ENCODE measurements around the gene SYNE2.

SYNE2 gene

DNA sequence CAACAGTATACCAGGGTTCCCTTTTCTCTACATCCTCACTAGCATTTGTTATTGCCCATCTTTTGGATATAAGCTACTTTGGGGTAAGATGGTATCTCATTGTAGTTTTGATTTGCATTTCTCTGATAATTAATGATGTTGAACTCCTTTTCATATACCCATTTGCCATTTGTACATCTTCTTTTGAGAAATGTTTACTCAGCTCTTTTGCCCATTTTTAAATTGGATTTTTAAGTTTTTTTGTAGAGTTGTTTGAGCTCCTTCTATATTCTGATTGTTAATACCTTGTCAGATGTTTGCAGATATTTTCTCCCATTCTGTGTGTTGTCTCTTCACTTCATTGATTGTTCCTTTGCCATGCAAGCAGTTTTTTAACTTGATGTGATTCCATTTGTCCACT is 419.2 kb downstream of the SYNE2 start:
- DNase-seq, result no peak

Data from midbrain (tissue), 1 donor.